SU-DHL-6 (cell line): ENCODE results near the gene MTFMT.

Source experiments
- CTCF ChIP-seq: fragments of 200-600 bp; sonication (generic); IDR thresholded peaks from one replicate; pipeline ENCODE4 v1.5.1; 2017; ENCODE audit warnings: antibody characterized with exemption, mild to moderate bottlenecking, low read length, moderate library complexity; ENCODE audit not compliant: insufficient read depth, poor library complexity, severe bottlenecking
- EZH2phosphoT487 ChIP-seq: fragments of 200-600 bp; sonication (generic), shearing (Covaris generic); conservative IDR thresholded peaks from 2 replicates; pipeline ENCODE4 v1.6.1; 2018; ENCODE audit warnings: mild to moderate bottlenecking, antibody characterized with exemption, low read length, moderate library complexity, mixed read lengths

DNA sequence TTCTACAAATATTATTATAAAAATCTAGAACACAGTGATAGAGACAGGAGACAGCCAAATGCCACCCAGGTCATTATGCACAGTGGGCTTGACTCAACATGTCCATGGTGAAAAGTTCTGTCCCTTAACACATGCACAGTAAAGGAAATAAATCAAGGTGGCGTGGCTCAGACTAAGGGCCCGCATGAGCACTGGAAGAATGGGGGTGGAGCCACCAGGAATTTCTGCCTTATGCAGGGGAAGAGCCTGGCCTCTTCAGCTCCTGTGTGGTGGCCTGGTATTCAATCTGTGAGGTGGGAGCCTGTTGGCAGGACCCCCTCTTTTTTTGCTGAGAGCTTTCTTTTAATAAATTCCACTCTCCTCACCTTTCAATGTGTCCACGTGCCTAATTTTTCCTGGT lies 22.6 kb downstream of the MTFMT start:
- TF ChIP-seq CTCF (no peak), EZH2phosphoT487 (no peak)
